NOMO-1 (cell line): ENCODE data around the gene LEO1.
"Not testable (repeated sequence)": the region's sequence is repeated elsewhere in the genome, so short reads cannot be mapped to it uniquely, and the experiment has no call there.

Experiments used
- DNase-seq, 2 experiments: peaks; one replicate each; lab custom pipeline; 2025; ENCODE audit not compliant: unreplicated experiment in 2 of 2; lab: John Stamatoyannopoulos, UW

Gene LEO1

DNA sequence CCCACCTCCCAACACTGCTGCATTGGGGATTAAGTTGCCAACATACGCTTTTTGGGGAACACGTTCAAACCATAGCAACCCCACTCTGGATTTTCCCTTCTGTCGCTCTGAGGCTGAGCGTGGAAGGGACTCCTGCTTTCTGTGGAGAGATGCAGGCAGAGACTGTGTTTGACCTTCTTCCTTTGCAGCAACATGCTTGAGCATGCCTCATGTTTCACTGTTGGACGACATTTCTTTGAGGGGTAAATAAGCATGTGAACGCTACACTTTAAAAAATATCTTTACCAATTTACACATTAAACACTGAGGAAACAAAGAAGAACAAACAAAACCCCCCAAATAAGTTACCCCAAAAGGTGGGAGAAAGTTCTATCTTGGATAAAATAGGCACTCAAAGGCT, 33.2 kb upstream of the LEO1 start:
- DNase-seq = no peak

DNA sequence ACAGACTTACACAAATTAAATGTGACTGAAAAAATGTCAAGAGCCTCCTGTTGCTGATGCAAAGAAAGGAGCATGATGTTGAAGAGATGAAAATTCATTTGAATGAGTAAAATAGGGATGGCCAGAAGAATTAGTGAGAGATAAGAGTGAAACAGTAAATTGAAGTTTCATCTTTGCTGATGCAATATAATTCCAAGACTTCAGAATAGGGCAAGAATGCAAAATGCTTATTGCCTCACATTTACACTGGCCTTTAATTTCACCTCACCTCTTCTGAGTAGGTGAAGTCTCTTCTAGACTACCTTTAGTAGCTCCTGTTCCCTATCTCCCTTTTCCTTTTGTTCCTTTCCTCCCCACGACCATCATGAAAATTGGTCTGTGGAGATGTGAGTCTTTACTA, 32.1 kb upstream of the LEO1 start:
- no peak for DNase-seq

DNA sequence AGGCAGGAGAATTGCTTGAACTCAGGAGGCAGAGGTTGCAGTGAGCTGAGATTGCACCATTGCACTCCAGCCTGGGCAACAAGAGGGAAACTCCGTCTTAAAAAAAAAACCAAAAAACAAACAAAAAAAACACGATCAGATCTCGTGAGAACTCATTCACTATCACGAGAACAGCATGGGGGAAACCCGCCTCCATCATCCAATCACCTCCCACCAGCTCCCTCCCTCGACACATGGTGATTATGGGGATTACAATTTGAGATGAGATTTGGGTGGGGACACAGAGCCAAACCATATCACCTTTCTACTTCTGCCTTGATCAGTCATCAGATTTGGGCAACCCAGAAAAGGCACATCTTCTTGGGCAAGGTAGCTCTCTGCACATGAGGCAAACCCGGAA, 31.5 kb upstream of the LEO1 start:
- not testable (repeated sequence) for DNase-seq

DNA sequence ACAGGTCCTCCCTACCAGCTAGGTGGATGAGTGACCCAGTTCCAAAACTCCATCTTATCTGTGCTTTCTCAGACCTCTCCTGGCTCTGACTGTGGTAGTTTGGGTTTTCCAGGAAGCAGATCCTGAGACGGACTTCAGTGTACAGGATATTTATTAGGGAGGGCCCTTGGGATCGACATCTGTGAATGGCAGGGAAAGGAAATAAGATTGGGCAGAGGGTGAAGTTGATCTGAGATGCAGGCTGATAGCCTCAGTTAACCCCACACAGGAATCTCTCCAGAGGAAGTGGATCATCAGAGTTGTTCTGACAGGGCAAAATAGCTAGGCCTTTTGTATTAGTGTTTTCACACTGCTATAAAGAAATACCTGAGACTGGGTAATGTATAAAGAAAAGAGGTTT, 30.8 kb upstream of the LEO1 start:
- DNase-seq = no peak

DNA sequence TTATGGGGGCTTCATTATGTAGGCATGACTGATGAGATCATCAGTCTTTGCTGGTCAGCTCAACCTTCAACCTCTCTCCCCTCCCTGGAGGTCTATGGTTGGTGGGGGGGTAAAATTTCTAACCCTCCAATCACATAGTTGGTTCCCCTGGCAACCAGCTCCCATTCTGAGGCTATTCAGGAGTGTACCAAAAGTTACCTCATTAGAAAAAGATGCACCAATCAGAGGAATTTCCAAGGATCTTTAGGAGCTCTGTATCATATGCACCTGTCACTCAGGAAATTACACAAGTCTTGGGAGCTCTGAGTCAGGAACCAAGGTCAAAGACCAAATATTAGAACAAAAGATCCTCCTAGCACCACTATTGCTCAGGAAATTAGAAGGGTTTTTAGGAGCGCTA, 21.4 kb upstream of the LEO1 start:
- no peak for DNase-seq

DNA sequence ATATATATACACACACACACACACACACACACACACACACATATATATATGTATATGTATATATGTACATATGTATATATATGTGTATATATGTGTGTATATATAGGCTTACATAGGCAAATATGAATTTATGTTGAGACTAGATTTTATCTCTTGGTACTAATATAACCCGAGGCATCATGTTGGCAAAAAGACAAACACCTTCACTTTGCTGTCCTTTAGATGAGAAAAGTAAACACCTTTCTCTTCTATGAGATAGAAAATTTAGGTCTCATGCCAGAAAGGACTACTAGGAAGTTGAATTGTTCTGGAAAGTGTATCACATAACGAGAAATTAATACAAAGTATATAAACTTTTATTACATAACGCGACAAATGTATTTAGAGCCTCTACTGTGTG, 19.6 kb upstream of the LEO1 start:
- DNase-seq = no peak

DNA sequence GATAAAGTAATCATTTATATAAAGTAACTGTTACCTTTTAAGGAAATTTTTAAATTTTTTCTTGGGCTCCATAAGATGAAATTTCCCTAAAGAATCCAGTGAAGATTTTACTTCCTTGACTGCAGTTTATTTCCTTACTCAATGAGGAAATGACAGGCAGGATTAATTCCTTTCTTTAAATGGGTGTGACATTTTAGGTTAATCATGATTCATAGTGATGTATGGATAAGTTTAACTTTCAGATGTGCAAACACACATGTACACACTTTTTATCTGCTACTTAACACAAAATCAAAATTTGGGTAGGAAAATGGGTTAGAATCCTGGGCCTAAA, 11.2 kb upstream of the LEO1 start:
- DNase-seq = no peak

DNA sequence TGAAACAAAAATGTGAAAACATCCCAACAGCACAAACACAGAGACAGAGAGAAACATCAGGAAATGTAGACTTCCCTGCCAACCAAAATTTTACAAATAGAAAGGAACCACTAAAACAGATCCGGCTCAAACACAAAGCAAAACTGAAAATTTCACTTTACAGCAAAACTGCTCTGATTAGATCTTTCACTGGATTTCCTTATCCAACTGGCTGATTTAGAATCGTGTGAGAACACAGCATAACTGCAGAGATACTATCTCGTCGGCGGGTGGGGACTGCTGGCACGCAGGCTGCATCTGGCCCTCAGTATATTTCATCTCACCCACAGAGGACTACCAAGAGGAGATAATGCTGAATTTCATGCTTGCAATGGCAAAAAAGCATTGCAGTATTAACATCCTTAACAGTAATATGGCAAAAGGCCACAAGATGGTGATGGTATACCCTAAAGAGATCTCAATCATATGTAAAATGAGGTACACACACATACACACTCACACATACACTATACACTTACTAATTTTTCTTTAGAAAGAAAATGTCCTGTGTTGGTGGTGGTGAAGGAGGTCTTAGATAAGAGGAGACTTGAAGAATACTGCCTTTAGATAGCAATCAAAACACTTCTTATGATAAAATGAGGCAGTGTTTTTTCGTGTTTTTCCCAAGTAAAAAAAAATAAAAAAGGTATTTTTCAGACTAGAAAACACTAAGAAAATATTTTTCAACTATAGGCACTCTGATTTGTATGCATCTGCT, 10.6 kb upstream of the LEO1 start:
- peak; percentile 82 to 92 for DNase-seq

DNA sequence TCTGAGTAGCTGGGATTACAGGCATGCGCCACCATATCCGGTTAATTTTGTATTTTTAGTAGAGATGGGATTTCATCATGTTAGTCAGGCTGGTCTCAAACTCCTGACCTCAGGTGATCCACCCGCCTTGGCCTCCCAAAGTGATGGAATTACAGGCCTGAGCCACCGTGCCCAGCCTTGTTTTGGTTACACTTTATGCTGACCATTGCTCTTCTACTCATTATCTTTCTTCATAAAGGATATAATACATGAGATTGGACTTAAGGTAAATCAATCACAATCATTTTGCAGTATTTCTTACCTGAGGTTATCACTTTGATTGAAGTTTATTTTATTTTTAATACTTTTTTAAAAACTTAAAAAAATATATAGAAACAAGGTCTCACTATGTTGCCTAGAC, 2.2 kb upstream of the LEO1 start:
- DNase-seq = no peak

DNA sequence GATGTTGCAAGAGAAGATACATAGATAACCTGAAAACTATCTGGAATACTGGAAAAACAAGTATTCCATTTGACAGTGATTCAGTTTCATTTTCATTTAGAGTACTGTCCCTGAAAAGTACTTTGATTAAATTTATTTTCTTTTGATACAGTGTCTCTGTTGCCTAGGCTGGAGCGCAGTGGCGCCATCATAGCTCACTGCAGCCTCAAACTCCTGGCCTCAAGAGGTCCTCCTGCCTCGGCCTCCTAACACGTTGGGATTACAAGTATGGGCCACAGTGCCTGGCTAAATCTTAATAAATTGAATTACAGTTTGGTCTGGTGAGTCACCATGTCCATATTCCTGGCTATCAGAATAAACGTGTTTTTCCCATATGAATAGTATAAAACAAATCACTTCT, 1.6 kb upstream of the LEO1 start:
- no peak for DNase-seq

DNA sequence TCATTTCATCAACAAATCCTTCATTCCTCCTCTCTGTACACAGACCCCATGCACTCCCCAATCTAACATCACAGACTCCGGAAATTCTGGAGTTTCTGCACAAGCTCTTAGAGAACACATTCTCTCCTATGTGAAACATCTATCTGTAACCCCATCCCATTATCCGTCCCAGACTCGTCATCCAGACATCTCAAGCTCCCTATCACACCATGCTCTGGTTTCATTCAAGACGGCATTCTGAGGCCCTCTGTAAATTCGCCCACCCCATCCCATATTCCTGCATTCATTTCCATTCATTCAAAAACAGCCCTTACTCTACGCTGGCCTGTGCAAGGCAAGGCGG, 575 bp downstream of the LEO1 start:
- DNase-seq = peak in 1 of 2 experiments; percentile 41

DNA sequence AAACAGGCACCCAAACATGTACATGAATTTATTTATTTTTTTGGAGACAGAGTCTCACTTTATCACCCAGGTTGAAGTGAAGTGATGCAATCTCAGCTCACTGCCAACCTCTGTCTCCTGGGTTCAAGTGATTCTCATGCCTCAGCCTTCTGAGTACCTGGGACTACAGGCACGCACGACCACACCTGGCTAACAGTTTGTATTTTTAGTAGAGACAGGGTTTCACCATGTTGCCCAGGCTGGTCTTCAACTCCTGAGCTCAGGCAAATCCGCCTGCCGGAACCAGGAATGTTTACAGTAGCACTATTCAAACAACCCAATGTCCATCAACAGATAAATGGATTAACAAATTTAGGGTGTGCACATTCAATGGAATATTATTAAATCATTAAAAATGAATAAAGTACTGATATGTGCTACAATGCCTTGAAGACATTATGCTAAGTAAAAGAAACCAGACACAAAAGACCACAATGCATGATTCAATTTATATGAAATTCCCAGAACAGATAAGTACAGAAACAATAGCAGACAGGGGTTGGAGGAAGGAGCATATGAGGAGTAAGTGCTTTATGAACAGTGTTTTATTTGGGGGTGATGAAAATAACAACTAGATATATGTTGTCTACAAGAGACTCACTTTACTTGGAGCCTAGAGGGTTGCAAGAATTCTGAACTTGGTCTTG, 1.3 kb downstream of the LEO1 start:
- DNase-seq = no peak

DNA sequence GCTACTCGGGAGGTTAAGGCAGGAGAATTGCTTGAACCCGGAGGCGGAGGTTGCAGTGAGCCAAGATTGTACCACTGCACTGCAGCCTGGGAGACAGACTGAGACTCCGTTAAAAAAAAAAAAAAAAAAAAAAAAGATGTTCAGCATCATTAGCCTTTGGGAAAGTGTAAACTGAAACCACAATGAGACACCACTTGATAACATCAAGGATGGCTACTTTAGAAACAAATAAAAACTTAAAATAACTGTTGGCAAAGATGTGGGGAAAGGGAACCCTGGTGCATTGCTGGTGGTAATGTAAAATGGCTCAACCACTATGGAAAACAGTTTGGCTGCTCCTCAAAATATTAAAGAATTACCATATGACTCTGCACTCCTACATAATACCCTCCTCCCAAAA, 1.9 kb downstream of the LEO1 start:
- DNase-seq = peak in 1 of 2 experiments; percentile 4

DNA sequence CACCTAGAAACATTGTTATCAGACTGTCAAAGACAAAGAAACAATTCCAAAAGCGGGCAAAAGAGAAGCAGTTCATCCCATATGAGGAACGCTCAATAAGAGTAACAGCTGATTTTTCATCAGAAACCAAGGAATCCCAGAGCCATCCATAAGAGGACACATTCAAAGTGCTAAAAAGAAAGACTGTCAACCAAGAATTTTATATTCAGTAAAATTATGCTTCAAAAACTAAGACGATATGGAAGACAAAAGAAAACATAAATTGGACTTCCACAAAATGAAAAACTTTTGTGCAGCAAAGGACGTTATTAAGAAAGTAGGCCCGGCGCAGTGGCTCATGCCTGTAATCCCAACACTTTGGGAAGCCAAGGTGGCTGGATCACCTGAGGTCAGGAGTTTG, 4.0 kb downstream of the LEO1 start:
- no peak for DNase-seq

DNA sequence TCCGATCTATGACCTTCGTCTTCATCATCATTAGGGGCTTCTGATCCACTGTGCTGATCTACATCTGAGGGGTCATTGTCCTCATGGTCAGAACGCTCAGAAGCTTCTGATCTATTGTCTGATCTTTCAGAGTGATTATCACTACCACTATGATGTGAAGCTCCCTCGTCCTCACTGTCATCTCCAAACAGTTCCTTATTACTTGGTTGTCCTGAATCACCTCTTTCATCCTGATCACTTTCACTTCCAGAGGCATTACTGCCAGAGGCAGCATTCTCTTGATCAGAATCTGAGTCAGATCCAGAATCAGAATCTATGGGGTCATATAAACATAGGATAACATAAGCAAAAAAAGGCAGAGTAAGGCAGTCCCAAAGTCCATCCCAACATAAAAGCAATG, 5.4 kb downstream of the LEO1 start:
- DNase-seq = no peak

DNA sequence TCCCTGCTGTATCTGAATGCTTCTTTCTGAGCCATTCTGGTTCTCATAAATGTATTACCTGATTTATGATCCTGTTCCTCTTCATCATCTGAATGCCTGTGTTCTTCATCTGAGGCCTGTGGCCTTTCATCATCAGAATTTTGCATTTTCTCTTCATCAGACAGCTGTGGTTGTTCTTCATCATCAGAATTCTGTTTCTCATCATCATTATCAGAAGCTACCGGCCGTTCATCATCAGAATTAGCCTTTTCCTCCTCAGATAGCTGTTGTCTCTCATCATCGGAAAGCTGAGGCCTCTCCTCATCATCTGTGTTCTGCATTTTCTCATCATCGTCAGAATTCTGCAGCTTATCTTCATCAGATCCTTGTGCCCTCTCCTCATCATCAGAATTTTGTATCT, 5.9 kb downstream of the LEO1 start:
- no peak for DNase-seq

DNA sequence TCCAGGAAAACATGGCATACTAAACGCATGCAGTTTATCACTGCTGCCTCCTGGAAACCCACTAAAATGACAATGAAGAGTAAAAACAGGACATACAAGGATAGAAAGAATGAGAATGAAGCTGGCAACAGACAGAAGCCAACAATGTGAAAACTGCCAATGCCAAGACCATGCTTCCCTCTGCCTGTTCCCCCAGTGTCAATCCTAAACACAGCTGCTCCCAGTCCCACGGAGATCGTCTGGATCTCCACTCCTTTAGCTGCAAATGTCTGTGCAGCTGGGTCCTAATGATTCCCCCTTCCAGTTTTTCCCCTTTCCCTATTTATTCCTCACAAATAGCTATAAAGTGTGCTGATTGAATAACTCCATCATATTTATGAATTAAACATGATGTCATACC, 16.1 kb downstream of the LEO1 start:
- DNase-seq = no peak

DNA sequence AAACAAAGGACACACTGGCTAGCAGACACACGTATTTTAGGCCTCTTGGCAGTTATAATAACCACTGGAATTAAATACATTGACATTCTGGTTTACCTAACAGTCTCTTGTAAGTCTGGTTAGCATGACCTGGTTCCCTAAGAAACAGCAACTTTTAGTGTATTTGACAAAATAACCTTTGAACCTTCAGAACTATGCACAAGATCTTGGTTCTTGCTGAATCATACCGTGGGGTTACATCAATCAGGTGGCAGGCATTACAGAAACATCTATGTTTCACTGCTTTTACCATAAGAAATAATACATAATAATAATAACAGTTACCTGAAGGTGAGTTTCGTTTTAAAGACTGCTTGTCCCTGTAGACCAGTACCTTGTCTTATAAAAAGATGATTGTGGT, 18.8 kb downstream of the LEO1 start:
- no peak for DNase-seq

DNA sequence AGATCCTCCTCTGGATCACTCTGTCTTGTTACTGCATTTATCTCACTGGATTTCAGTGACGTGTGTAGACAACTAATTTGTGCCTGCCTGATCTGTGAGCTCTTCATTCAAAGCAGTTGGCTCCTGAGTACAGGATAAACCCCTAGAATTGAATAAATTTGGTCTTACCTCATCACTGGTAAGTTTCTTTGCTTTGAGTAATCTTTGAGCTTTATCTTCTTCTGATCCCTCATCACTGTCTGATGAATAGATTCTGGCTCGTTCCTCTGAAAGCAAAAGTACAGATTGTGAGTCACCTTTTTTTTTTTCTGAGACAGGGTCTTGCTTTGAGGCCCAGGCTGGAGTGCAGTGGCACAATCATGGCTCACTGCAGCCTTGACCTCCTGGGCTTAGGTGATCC, 24.5 kb downstream of the LEO1 start:
- DNase-seq = no peak

DNA sequence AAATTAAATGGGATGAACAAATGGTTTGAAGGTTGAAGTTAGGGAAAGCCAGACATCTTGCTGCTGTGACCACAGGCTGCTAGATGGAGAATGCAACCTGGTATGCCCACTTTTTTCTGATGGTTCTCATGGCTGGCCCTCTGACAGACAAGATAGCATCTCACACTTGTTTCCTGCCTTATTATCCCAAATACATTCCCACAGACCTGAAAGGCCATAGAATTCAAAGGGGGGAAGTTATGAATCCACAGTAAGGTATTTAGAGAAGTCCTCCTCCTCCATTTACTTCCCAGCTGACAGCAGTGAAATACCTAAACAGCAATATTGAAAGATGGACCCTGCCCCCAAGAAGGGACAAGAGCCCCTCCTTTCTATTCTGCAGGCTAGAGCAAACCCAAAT, 32.4 kb downstream of the LEO1 start:
- no peak for DNase-seq

DNA sequence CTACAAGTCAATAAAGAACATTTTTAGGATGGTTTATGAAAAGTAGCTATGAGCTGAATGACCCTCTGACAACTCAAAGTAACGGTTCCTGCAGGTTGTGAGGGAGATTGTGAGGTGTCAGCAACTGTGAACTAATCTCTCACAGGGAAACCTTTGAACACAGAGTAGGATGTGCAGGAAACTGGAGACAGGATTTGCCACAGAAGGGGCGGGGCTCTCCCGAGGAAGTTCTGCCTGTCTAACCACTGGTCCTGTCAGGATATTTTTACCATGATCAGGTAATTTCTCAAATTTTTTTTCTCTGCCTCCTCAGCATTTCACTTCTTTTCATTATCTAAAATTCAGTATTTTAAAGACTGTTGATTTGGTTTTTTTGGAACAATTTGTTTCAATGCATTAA, 33.3 kb downstream of the LEO1 start:
- no peak for DNase-seq

DNA sequence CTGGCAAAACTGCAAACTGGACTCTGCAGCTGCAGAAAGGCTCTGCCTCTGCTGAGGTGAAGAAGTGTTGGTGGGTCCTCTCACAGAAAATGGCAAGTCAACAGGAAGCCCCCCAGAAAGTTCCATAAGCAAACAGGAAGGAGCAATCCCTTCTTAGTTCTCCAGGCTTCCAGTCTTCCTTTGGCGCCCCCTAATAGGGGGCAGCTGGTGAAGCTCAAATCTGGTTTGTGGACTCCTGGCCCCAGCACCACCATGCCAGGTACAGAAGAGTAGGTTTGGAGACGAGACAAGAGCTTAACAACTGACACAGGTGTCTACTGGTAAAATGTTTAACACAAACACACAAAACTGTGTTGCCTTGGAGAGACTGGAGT, 35.5 kb downstream of the LEO1 start:
- no peak for DNase-seq
